GM10266 (cell line): ENCODE measurements around the gene ABHD4.

Experiments used
- DNase-seq: peaks from one replicate; pipeline ENCODE4 v3.0.0; 2012; ENCODE audit errors: extremely low spot score
- TF ChIP-seq, protein P1 (sequence below): IDR thresholded peaks from 2 replicates; pipeline ENCODE4 v1.5.1; 2012; ENCODE audit warnings: mild to moderate bottlenecking, low read depth; ENCODE audit not compliant: control insufficient read depth, insufficient read depth; ENCODE audit errors: missing control alignments

The ABHD4 gene

GRCh38 chr14:22596354-22596879, 1.7 kb upstream of the ABHD4 start:
- no peak for DNase-seq
- TF ChIP-seq, protein P1, sequence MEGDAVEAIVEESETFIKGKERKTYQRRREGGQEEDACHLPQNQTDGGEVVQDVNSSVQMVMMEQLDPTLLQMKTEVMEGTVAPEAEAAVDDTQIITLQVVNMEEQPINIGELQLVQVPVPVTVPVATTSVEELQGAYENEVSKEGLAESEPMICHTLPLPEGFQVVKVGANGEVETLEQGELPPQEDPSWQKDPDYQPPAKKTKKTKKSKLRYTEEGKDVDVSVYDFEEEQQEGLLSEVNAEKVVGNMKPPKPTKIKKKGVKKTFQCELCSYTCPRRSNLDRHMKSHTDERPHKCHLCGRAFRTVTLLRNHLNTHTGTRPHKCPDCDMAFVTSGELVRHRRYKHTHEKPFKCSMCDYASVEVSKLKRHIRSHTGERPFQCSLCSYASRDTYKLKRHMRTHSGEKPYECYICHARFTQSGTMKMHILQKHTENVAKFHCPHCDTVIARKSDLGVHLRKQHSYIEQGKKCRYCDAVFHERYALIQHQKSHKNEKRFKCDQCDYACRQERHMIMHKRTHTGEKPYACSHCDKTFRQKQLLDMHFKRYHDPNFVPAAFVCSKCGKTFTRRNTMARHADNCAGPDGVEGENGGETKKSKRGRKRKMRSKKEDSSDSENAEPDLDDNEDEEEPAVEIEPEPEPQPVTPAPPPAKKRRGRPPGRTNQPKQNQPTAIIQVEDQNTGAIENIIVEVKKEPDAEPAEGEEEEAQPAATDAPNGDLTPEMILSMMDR: no peak

DNA sequence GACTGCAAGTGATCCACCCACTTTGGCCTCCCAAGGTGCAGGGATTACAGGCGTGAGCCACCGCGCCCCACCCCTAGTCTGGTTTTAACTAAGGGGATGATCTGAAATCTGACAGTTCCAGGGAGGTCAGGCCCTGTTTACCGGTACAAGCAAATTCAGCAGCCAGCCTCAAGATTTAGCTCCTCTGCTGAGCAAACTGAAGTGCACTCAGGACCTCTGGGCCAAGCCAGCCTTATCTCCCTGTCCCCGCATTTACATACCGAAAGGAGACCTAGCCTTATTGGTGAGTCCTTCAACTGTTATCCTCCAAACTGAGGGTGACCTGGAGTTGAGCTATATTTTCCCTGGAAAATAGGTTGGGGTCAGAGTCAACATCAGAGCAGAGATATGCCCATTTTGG, 835 bp upstream of the ABHD4 start:
- TF ChIP-seq, protein P1: no peak
- DNase-seq: no peak

- TF ChIP-seq, protein P1: no peak
- no peak for DNase-seq
Measured at GRCh38 chr14:22597771-22598098, 365 bp upstream of the ABHD4 start.

- TF ChIP-seq, protein P1: no peak
- peak; percentile 59 for DNase-seq
Measured at GRCh38 chr14:22598896-22599244, 770 bp downstream of the ABHD4 start.

- DNase-seq: no peak
- TF ChIP-seq, protein P1: no peak
Measured at GRCh38 chr14:22599349-22599748, 1.2 kb downstream of the ABHD4 start.

GRCh38 chr14:22600027-22600426, 1.9 kb downstream of the ABHD4 start:
- TF ChIP-seq, protein P1: no peak
- DNase-seq: no peak

DNA sequence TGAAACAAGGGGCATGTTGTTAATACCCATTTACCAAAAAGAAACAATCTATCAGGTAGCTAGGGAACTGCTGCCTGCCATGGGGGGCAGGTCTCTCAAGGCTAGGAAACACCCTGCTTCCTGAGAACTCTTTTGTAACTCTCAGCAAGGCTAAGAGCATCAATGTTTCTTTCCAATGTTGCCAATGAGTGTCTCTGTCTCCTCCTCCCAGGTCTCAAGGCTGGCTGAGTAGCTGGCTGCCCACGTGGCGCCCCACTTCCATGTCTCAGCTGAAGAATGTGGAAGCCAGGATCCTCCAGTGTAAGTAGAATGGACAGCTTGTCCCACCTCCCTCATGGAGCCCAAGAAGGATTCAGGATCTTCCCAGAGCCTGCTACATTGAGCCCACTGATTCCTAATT, 3.4 kb downstream of the ABHD4 start:
- no peak for DNase-seq

More for the DNA sequence above, 3.4 kb downstream of the ABHD4 start:
- TF ChIP-seq, protein P1: no peak
